Stimulated activated CD8-positive, alpha-beta memory T cell treated with anti-CD3 and anti-CD28 coated beads, Interleukin-2, amount 100 ng/mL, for 1 hour (primary cell): ENCODE data around the gene DISP3.
A peak's percentile ranks its signal among the peaks of the same experiment; 100 is the strongest.

Experiments used
- DNase-seq, 2 donors: peaks; one replicate each; pipeline ENCODE4 v3.0.0-alpha.2; 2020; ENCODE audit warnings: low read depth in 2 of 2

DISP3 gene

GRCh38 chr1:11478571-11479374 lies at the start of gene DISP3:
Gene DISP3 (plus strand): TSS chr1:11479155. CDS start chr1:11500993, 21,838 bp downstream.
- DNase-seq = peak; percentile 20 to 24

- DNase-seq = no peak
Measured at GRCh38 chr1:11429226-11429625, 49.7 kb upstream of the DISP3 start.

GRCh38 chr1:11429935-11430334 lies 49.0 kb upstream of the DISP3 start:
- no peak for DNase-seq

DNA sequence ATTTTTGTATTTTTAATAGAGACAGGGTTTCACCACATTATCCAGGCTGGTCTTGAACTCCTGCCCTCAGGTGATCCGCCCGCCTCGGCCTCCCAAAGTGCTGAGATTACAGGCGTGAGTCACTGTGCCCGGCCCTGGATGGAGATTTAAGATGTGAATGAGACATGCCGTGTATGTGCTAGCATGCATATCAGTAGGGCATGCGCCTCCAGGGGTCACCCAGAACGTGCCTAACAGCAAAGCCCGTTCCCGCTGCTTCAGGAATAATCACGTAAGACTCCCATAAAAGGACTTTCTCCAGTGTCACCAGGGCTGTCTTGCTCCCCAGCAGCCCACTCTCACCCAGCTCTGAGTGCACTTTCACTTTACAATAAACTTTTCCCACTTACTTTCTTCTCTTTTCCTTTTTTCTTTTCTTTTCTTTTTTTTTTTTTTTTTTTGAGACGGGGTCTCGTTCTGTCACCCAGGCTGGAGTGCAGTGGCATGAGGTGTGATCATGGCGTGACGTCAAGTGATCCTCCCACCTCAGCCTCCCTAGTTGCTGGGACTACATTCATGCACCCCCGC lies 46.9 kb upstream of the DISP3 start:
- DNase-seq = no peak

DNA sequence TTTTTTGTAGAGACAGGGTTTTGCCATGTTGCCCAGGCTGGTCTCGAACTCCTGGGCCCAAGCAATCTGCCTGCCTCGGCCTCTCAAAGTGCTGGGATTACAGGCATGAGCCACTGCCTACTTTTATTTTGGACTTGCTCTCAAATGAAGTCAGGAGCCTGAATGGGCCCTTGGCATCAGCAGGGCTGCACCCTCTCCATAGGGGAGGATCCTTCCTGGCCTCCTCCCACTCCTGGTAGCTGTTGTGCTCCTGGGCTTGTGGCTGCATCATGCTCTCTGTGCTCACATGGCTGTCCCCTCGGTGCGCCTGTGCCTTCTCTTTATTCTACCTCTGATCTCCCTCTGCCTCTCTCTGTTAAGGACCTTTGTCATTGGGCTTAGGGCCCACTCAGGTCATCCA lies 46.4 kb upstream of the DISP3 start:
- DNase-seq = no peak

GRCh38 chr1:11434501-11434900 lies 44.5 kb upstream of the DISP3 start:
- no peak for DNase-seq

DNA sequence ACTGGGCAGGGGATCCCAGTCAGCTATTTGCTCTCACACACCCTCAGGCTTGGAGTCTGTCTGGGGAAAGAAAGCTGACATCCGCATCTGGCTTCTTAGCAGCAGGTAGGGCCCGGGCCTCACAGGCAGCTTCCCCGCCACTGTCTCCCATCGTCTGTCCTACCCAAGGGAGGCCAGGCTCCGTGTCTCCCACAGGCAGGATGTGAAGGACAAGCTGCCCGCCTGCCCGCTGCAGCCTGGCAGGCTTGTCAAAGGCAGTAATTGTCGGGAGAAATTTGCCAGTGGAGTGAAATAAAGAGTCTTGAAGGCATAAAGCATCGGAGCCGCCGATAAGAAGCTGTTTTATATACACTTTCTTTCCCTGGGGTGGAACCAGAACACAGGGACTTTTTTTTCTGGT lies 44.0 kb upstream of the DISP3 start:
- no peak for DNase-seq

- no peak for DNase-seq
Measured at GRCh38 chr1:11438996-11439395, 40.0 kb upstream of the DISP3 start.

DNA sequence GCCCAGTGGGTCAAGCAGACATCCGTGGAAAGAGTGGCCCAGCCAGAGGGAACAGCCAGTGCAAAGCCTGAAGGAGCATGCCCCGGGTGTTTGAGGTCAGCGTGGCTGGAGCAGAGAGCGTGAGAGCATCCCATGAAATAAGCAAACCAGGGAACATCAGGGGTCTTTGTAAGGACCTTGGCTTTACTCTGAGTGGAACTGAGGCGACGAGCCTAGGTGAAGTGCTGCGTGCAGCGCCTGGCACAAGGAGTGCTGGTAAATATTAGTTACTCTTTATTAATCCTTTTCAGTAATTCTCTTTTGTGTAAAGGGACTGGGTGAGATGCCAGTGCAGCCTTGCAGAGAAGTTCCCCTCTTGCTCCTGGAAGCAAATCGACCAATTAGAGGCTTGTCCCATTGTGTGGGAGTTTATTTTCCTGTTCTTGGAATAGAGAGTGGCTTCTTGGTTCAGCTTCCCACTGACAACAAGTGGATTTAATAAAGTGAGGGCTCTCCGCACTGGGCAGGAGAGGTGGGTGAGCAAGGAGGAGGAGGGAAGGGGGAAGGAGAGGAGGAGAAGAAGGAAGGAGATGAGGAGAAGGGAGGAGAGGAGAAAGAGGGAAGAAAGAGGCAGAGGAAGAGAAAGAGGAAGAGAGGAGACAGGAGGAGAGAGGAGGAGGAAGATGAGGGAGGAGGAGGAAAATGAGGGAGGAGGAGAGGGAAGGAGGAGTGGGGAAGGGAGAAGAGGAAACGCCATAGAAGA lies 37.6 kb upstream of the DISP3 start:
- no peak for DNase-seq

DNA sequence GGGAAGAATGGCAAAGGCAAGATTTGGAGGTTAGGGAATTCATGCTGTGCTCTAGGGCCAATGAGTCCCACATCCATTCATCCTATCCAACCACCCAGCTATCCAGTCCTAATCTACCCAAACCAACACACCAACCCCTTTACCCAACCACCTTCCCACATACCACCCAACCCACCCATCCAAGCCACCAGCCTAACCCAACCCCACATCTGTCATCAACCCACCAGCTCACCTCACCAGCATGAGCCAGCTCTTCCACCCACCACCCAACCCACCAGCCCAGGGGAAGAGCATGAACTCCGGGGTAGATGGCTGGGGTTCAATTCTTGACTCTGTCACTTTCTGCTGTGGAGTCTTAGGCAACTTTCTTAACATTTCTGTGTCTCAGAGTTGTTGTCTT lies 35.9 kb upstream of the DISP3 start:
- DNase-seq = no peak

DNA sequence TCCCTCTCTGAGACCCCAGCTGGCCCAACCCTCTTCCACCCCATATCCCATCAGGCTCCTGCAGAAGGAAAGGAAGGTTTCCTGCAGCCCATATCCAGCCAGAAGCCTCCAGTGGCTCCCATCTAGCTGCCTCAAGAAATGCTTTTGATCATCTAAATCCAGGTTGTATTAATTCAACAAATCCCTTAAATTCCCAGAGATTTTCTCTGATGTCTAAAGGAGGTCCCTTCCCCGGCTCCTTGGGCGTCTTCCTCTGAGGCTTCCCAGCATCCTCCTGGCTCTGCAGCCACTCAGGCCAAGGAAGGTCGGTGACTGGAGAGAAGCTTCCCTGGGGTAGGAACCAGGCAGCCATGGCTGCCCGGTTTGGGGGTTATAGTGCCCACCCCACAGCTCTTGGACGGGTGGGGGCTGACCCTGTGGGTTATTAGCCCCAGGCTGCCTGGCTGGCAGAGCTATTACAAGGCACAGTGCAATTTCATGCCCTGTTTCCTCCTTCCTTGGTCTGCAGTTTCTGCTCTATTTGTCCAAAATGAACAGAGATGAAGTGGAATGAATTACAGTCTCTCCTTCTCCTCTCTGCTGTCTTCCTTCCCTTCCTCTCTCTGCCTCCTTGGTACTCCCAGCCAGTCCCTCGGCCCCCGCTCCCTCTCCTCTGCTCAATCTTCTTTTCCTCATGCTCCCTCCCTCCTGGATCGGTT lies 34.8 kb upstream of the DISP3 start:
- no peak for DNase-seq

DNA sequence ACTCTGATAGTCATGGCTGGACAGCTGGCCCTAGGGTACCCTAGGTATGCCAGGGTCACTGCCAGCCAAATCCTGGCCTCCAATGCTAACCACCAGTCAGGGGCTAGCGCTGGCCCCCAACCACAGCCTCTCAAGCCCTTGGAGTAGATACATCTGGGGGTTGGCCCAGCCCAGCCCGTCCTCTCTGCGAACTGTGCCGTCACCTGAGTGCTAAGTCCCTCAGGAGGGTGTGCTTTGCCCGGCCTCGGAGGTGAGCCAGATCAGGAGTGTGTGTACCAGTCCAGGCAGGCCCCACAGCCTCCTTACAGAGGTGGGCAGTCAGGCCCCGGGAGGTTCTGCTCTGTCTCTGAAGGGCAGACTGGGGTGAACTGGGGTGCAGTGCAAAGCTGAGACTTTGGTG lies 34.0 kb upstream of the DISP3 start:
- DNase-seq = no peak

- no peak for DNase-seq
Measured at GRCh38 chr1:11447903-11448302, 31.1 kb upstream of the DISP3 start.

DNA sequence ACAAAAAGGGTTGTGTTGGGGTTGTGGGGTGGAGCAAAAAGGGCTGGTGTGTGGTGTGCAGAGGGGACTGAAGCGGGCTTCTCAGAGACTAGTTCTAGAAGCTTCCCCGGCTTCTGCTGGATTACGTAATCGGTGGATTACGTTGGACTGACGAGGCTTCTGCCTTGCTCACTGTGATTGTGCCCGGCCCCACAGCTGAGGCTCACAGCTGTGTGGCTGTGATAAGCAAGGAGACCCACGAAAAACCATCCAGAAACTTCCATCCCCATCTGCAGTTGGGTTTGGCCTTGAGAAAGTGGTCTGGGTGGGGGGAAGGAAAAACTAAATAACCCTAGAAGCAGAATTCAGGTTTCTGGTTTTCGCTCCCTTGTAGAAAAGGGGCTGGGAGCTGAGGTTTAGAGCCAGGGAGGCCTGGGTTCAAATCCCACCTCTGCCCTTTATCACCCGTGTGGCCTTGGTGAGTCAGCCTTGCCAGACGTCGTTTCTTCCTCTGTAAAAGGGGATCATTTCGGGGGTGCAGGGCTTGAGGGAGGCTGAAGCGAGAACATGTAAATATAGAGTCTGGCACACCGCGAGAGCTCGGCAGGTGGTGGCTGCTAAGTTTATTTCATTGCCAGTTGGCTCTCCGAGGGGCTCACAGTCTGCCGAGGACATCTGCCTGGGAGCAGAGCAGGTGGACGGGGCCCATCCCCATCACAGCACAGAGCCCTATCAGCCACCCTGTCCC lies 30.4 kb upstream of the DISP3 start:
- DNase-seq = no peak

DNA sequence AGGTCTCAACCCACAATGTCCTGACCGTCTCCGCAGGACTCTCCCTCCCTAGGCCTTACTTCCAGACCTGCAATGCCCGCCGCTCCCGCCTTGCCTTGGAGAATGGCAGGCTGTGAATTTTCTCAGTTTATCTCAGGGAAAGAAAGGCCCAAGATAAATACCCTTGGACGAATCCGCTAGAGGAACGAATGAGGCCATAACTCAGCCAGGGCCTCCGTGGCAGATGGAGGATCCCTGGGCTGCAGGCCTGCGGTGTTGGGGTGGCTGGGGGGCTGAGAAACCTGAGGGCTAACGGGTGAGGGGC lies 29.9 kb upstream of the DISP3 start:
- no peak for DNase-seq

DNA sequence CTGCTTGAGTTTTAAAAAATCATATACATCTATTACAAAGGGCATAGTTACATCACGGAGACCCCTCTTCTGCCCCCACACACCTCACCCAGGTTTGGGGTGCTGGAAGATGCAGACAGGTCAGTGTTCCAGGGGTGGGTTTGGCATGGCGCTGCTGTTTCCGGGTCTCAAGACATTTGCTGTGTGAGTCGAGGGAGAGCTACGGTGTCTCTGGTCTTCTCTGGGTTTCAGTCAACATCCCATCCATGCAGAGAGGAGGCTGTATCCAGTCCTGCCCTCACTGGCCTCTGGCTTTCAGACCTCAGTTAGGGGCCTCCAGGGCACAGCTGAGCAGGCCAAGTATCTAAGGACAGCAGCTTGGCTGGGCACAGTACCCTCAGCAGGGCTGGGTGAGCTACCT lies 28.6 kb upstream of the DISP3 start:
- DNase-seq = no peak

- no peak for DNase-seq
Measured at GRCh38 chr1:11453742-11454491, 25.0 kb upstream of the DISP3 start.

GRCh38 chr1:11455967-11456570 lies 22.9 kb upstream of the DISP3 start:
- DNase-seq = no peak

DNA sequence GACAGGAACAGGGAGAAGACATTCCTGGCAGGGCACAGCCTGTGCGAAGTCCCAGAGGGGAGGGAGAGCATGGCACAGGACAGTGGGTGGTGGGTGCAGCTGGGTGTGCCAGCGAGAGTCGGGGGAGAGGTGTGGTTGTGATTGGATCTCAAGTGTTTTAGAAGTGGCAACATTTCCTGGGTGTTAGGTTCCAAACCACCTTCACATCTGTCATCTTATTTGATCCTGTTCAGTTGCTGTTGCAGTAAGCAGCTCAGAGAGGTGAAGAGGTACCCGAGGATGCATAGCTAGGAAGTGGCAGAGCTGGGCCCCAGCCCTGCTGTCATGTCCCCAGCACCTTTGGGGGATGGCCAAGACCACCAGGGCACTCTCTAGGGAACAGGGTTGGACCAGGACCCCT lies 22.0 kb upstream of the DISP3 start:
- no peak for DNase-seq

DNA sequence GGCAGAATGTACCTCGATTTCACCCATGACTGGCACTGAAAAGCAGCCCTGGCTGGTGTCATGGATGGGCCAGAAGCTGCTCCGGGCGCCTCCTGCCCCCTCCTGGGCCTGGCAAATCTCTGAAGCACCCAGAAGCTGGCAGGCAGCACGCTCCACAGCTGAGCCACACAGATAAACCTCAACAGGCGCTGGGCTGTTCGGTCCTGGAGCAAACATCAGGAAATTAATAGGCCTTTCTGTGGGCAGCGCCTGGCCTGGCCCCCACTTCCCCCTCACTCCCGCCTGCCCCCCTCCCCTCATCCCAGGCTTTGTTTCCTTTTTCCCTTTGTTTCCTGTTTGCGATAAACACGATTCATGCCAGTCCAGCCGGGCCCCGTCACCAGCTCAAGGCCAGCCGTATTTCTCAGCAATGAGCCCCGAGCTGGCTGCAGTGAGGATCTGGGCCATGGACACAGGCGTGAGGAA lies 20.1 kb upstream of the DISP3 start:
- DNase-seq = no peak
